ENCODE measurements around the gene PIGV.

GRCh38 chr1:26784023-26784871 is 3.5 kb upstream of the PIGV start:
- TF ChIP-seq CTCF (IDR thresholded peaks at IDR 0.05), result no peak
- TF ChIP-seq POLR2A (IDR thresholded peaks at IDR 0.05), result no peak
- peak; percentile 2 to 73 (median 73) for TF ChIP-seq POLR2AphosphoS5 (IDR thresholded peaks at IDR 0.05)
- TF ChIP-seq EP300 (IDR thresholded peaks at IDR 0.05), result no peak

Measured in stomach (tissue), 4 donors.